ENCODE data around the gene TES. TPM values are rescaled to one million over a fixed set of nuclear protein-coding genes. Genes with fewer than 3 reads are reported as not detected.

TES gene
- total and polyA plus RNA-seq, 9 of the 15 experiments (the other 6 are each of a cell fraction or from before 2014, with no cell fraction given), result 20.7 to 61.6 (median 53.8) TPM

DNA sequence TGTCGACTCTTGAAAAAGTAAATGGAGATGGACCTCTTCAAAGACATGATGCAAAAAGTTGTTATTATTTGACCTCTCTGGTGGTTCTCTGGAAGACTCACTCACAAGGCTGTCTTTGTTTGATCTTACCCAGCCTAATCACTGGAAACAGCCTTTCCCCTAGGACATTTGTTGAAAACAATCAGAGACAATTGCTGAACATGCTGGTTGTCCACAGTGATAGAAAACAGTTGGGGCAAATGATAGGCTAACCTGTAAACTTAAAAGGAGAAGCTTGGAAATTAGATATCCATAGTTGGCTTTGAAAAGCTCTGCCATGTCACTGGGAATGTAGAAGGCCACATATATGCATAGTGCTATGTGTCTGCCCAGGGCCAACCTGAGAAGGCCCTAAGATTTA is 22.9 kb upstream of the TES start:
- FAIRE-seq, result no peak
- in situ Hi-C loops (cut with MboI) (no loop called here), intact Hi-C loops (cut with micrococcal nuclease) (no loop called here)
- DNase-seq (ENCODE audit: extremely low read depth in 1 of 4, low spot score in 3 of 4), result no peak
- no TSS peak for BruUV-seq (replicated peaks)
- H3K9me1 ChIP-seq (ENCODE audit: control insufficient read depth, insufficient read depth, low read length), result no peaks in the 10 kb centered on the region
- H3K4me2 ChIP-seq (ENCODE audit: insufficient read depth, low read length), result no peak overlapping the region
- ChIA-PET CTCF (ENCODE audit: low intra/inter-chr PET ratio) (no interaction called here), POLR2A (interaction anchor here (0.9 kb wide), 1 partner anchor 24 kb away, joined by 3 read pairs; no protein-coding TSS in a partner anchor)
- H3K9ac ChIP-seq (ENCODE audit: insufficient read depth in 1 of 2, low read depth in 2 of 2, low read length in 2 of 2), result no peak overlapping the region
- 0% methylated on average over 1 of the region's 1 CpG for WGBS (ENCODE audit: insufficient coverage, low coverage, missing lambda C conversion rate)
- H4K20me1 ChIP-seq (replicated peaks; ENCODE audit: control insufficient read depth, insufficient read depth, low read length), result no peaks in the 10 kb centered on the region
- H3K79me2 ChIP-seq (ENCODE audit: control insufficient read depth, insufficient read depth, low read length), result no peaks in the 10 kb centered on the region
- 0 out of 5 replicates have a peak, but pooled peaks cover 0 to 3% of the 10 kb centered on the region in 2 experiments for H3K4me1 ChIP-seq (replicated peaks in 1 of 2; ENCODE audit: control insufficient read depth in 2 of 2, insufficient read depth in 2 of 2, low read length in 2 of 2)
- TF ChIP-seq, protein P1, sequence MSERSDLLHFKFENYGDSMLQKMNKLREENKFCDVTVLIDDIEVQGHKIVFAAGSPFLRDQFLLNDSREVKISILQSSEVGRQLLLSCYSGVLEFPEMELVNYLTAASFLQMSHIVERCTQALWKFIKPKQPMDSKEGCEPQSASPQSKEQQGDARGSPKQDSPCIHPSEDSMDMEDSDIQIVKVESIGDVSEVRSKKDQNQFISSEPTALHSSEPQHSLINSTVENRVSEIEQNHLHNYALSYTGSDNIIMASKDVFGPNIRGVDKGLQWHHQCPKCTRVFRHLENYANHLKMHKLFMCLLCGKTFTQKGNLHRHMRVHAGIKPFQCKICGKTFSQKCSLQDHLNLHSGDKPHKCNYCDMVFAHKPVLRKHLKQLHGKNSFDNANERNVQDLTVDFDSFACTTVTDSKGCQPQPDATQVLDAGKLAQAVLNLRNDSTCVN (CRISPR knock-in tag; IDR thresholded peaks at IDR 0.05), result no peak
- peak in 1 of 2 experiments; percentile 79; a peak in 1 of 3 replicates for TF ChIP-seq CBX3 (IDR thresholded peaks at IDR 0.05; ENCODE audit: borderline replicate concordance in 1 of 2, low read length in 2 of 2)
- no peak for TF ChIP-seq RUNX1 (IDR thresholded peaks at IDR 0.05; ENCODE audit: low read depth)
- no peak for TF ChIP-seq NFYB (IDR thresholded peaks at IDR 0.05; ENCODE audit: extremely low read depth, insufficient read length)
- TF ChIP-seq SNAPC5 (CRISPR knock-in tag; IDR thresholded peaks at IDR 0.05), result no peak
- TF ChIP-seq MTA2 (IDR thresholded peaks at IDR 0.05; ENCODE audit: low read depth), result no peak
- TF ChIP-seq, protein P2, sequence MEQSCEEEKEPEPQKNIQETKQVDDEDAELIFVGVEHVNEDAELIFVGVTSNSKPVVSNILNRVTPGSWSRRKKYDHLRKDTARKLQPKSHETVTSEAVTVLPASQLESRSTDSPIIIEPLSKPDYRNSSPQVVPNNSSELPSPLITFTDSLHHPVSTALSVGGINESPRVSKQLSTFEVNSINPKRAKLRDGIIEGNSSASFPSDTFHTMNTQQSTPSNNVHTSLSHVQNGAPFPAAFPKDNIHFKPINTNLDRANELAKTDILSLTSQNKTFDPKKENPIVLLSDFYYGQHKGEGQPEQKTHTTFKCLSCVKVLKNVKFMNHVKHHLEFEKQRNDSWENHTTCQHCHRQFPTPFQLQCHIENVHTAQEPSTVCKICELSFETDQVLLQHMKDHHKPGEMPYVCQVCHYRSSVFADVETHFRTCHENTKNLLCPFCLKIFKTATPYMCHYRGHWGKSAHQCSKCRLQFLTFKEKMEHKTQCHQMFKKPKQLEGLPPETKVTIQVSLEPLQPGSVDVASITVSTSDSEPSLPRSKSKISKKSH (CRISPR knock-in tag; IDR thresholded peaks at IDR 0.05), result no peak
- no peak for TF ChIP-seq FOXA1 (IDR thresholded peaks at IDR 0.05; ENCODE audit: borderline replicate concordance)
- H3K27ac ChIP-seq (ENCODE audit: extremely low read depth, low read depth, low read length), result no peak overlapping the region
- no peaks in the 10 kb centered on the region for H3K27me3 ChIP-seq (ENCODE audit: control insufficient read depth in 2 of 2, insufficient read depth in 2 of 2, low read length in 2 of 2)
- no peaks in the 10 kb centered on the region for H3K9me3 ChIP-seq (replicated peaks; ENCODE audit: control insufficient read depth, insufficient read depth, low read depth, low read length)
- no peaks in the 10 kb centered on the region for H3K36me3 ChIP-seq (ENCODE audit: control insufficient read depth, insufficient read depth, low read length)
- ATAC-seq, result no peak
- no peak overlapping the region for H3K4me3 ChIP-seq
- no peak overlapping the region for H2AFZ ChIP-seq (ENCODE audit: low read depth, low read length)

Data from K562 (cell line).